GM18873 (cell line): ENCODE data around the gene HOXA13.

Source experiments
- ATAC-seq: cut with Tn5 transposase; IDR thresholded peaks from one replicate; pipeline ENCODE4 v1.9.1; 2021; ENCODE audit warnings: mild to moderate bottlenecking, moderate library complexity, moderate number of reproducible peaks; ENCODE audit not compliant: unreplicated experiment, low FRiP score

HOXA13 gene

DNA sequence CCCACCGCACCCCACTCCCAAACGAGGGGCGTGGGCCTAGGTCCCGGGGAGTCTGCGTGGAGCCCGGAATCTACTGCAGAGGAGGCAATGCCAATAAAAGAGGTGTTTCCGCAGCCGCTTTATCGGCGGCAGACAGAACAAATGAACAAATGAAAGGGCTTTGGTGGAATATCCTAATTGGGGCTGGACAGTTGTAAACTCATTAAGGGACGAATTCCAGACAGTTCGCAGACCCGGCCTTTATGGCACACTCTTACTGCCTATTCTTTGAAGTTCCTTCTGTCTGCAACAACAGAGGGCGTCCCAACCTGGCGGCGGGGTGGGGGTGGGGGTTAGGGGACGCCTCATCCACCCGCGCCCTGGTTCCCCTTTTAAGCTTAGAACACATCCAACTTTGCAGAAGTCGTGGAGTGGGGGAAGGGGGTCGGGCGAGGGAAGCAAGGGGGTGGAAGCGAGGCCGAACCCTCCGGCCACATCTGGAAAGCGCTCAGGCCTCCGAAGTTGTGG lies 38.6 kb downstream of the HOXA13 start:
- ATAC-seq: no peak

GRCh38 chr7:27160546-27161213 lies 39.2 kb downstream of the HOXA13 start:
- no peak for ATAC-seq

DNA sequence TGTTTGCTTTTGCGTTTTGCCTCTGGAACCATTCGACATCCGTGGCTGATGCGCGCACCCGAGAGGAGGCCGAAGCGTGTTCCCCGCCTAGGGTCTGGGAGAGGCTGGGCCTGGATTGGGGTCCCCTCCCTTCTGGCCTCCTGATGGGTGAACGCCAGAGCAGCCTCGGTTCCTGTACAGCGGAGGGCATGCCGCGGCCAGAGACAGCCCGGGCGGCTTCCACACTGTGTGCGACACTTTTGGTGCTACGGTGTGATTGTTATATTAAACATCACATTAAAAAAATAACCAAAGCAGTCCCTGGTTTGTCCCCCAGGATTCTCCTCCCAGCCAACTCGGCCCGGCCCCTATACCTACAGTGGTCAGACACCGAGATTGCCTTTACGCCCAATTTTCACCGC lies 39.7 kb downstream of the HOXA13 start:
- no peak for ATAC-seq

DNA sequence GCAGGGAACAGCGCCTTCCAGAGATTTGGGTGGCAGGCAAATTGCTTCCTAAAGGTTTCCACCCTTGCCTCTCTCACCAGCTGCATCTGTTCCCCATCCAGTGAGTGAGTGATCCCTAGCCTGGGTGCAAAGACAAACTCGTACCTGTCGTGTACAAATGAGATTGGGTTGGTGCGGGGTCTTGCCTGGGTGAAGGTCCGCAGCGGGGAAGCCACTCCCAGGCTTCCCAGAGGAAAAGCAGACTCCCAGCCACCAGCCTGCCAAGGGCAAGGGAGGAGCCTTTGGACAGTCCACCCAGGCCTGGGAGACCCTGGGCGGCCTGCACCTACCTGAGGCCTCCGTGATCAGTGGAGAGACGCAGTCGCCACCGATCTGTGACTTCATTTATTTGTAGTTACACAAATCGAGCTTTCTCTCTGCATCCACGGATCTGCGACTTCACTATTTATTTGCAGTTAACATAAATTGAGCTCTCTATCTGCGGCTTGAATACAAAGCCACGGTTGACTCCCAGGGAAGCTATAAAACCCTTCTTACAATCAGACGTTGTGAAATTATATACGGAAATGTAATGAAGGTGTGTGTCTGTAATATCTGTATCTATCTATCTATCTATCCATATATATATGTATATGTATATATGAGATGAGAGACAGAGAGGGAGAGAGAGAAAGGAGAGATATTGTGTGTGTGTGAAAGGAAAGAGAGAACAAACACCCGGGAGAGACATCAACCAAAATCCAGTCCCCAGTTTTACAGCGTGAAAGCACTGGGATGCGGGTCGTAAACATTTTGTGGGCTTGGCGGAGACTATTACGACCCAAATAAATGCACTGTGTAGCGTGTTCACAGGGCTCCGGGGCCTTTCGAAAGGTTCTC lies 40.4 kb downstream of the HOXA13 start:
- no peak for ATAC-seq

GRCh38 chr7:27158436-27159265 lies 41.2 kb downstream of the HOXA13 start:
- no peak for ATAC-seq

- no peak for ATAC-seq
Observed at GRCh38 chr7:27157702-27158431, 42.0 kb downstream of the HOXA13 start.

DNA sequence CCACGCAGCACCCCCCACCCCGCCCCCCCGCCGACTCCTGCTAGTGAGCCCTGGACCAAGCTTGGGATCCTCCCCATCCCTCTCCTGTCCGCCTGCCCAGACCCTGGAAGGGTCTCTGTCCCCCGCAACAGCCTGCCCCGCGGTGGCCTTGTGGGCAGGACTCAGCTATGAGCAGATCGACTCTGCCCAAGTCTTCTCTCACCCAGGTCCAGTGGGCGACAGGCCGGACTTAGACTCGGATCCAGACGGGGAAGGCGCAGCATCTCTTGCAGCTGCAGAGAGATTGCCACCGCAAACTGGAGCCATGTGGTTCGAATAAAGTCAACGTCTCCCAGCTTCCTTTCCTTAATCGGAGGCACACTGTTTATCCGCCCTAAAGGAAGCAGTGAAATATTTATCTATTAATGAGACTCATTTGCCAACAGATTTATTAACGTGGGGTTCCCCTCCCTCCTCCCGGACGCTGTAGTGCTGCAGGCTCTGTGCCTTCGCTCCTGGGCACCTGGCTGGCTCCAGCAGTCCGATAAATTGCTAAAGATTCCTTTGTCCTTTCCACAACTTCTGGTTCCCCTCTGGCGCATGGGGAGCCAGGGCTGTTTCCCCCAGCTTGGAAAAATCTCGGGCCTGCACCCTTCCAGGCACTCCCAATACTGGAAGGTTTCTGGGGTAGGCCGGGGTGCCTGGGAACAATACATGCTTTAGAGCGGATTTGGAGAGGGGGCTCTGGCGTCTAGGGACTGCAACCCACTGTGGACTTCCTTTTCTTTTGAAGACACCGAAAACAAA lies 42.8 kb downstream of the HOXA13 start:
- no peak for ATAC-seq

DNA sequence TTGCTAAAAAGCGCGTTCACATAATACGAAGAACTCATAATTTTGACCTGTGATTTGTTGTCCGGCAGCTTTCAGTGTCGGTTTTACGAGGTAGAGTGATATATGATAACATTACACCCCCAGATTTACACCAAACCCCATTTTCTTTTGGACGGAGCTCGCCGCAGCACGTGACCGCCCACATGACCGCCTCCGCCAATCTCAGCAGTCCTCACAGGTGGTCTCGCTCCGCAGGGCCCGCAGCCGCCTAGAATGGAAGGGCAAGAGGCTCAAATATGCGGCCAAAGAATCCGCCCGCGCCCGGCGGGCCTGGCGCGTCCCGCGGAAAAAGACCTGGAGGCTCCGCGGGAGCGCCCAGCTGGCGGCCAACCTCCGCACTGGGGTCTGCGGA lies 43.4 kb downstream of the HOXA13 start, which contains the start of gene HOXA7:
Gene HOXA7 (minus strand): TSS at position 168 of the 391 bp plus-strand sequence. CDS start 130 bp downstream, at position 38.
- no peak for ATAC-seq

DNA sequence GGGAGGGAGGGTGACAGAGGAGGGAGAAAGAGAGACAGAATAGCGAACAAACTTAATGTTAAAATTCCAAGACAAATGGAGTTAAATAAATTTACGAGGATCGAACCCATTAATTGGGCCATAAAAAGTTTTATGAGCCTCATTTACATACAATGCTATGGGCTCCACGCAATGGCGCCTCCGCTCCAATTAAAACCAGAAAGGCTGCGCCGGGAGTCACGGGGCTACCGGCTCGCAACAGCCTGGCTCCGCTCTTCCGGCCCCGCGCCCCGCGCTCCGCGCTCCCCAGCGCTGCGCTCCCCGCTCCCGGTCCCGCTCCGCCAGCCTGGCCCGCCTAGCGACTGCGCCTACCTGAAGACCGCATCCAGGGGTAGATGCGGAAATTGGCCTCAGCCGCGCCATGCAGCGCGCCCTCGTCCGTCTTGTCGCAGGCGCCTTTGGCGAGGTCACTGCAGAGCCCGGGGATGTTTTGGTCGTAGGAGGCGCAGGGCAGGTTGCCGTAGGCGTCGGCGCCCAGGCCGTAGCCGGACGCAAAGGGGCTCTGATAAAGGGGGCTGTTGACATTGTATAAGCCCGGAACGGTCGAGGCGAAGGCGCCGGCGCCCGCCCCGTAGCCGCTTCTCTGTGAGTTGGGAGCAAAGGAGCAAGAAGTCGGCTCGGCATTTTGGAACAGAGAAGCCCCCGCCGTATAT lies 43.9 kb downstream of the HOXA13 start:
- no peak for ATAC-seq

- ATAC-seq: no peak
Observed at GRCh38 chr7:27154901-27155815, 44.7 kb downstream of the HOXA13 start.

DNA sequence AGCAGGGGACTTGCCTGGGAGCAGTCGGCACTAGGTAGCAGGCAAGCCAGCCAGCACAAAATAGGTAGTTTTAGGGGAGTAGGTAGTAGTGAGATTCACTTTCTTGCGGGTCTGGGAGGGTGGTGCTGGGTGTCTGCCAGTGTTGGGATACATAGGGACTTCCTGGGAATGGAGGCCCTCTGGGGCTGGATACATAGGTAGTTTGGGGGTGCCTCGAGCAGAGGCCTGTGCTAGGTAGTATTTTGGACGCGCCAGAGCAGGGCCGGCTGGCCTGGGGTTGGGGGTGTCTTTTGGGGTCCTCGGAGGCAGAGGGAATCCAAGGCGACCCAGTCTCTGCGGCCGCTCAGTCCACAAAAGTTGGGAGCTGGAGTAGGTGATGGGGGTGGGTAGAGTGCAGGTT lies 45.5 kb downstream of the HOXA13 start:
- ATAC-seq: no peak

GRCh38 chr7:27153526-27153925 lies 46.4 kb downstream of the HOXA13 start:
- no peak for ATAC-seq

- no peak for ATAC-seq
Observed at GRCh38 chr7:27152816-27153442, 47.0 kb downstream of the HOXA13 start.

GRCh38 chr7:27151931-27152815 lies 47.7 kb downstream of the HOXA13 start, which contains the start of gene HOXA3:
HOXA3 (minus strand) TSS chr7:27152583; CDS start chr7:27110640, 41,943 bp downstream.
- no peak for ATAC-seq

DNA sequence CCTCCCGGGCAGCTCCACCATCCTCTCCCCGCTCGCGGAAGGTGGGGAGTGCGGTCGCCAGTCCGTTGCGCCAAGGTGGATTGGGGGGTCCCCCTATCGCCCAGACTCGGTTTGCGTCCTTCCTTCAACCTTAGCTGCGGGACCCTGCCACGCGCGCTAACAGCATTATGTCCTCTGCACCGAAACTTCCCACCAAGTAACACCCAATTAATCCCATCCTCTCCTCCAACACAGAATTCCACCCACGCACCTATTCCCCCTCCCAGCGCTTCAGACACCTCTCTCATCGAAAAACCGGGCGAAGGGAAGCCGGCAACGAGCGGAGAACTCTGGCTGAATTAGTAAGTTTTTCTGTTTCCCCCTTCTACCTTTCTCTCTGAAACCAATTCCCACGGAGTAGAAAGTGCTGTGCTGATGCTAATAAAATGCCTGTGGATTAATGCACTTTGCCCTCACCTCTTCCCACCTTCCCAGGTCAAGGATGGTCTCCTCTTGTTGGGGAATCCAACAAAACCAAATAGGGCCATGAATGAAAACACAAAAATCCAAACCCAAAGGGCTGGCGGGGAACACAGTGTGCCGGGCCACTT lies 48.5 kb downstream of the HOXA13 start:
- no peak for ATAC-seq
